GM12878 (cell line): ENCODE data around the gene HLA-DRB1. TPM values are rescaled to one million over a fixed set of nuclear protein-coding genes. Genes with fewer than 3 reads are reported as not detected.
A peak's percentile ranks its signal among the peaks of the same experiment; 100 is the strongest.
"Not testable (repeated sequence)": the region's sequence is repeated elsewhere in the genome, so short reads cannot be mapped to it uniquely, and the experiment has no call there.

Experiments used
- ATAC-seq: fragments of 200-7000 bp; cut with Tn5 transposase; 3 replicates; pipeline ENCODE4 v1.9.1; 2020; ENCODE audit warnings: mild to moderate bottlenecking, moderate library complexity
- BruUV-seq: library from RNA; stranded (reverse); fragments of 400-500 nt; replicated peaks from 2 replicates; lab custom pipeline; 2021; lab: Mats Ljungman, UMichigan
- CTCF ChIA-PET: fragments of 300-600 bp; sonication (Branson Sonifier 250); formaldehyde crosslinking; extraction: SDS; loops from one replicate; lab custom pipeline; 2021; ENCODE audit warnings: inconsistent platforms; lab: Yijun Ruan, JAX
- POLR2A ChIA-PET: fragments of 350-600 bp; formaldehyde crosslinking; extraction: SDS; loops from one replicate; lab custom pipeline; 2021; ENCODE audit warnings: inconsistent platforms; lab: Charles Lee
- RAD21 ChIA-PET: fragments of 300-600 bp; sonication (Branson Sonifier 250); formaldehyde crosslinking; loops from one replicate; lab custom pipeline; 2023; ENCODE audit warnings: antibody characterized with exemption; ENCODE audit not compliant: unreplicated experiment; lab: Charles Lee
- SMC1A ChIA-PET: fragments of 300-600 bp; sonication (Branson Sonifier 250); formaldehyde crosslinking; loops from one replicate; lab custom pipeline; 2023; ENCODE audit not compliant: unreplicated experiment, uncharacterized antibody; lab: Charles Lee
- DNase-seq: peaks from one replicate; pipeline ENCODE4 v3.0.0-alpha.2; 2011; ENCODE audit warnings: low read depth, low spot score
- FAIRE-seq: peaks from 3 replicates; lab custom pipeline; 2011; peaks lifted over from hg19 to GRCh38; lab: Jason Lieb, UNC
- H2AFZ ChIP-seq: 2 replicates; pipeline ENCODE4 v1.6.0; 2011; ENCODE audit warnings: low read depth, low read length, control low read depth; ENCODE audit not compliant: control insufficient read depth
- H3K27ac ChIP-seq: 2 replicates; pipeline ENCODE4 v1.5.1; 2011; ENCODE audit warnings: control low read depth; ENCODE audit not compliant: control insufficient read depth, insufficient read depth
- H3K27me3 ChIP-seq, 2 experiments: replicated peaks in 1 of 2; 2 replicates each; pipeline versions ENCODE4 v1.6.0 to v1.6.1; 2011; ENCODE audit warnings: low read length in 1 of 2; ENCODE audit not compliant: control insufficient read depth in 2 of 2, insufficient read depth in 2 of 2
- H3K36me3 ChIP-seq, 2 experiments: 2 replicates each; pipeline ENCODE4 v1.5.1; 2011; ENCODE audit warnings: low read length in 1 of 2; ENCODE audit not compliant: control insufficient read depth in 2 of 2, insufficient read depth in 2 of 2
- H3K4me1 ChIP-seq: 2 replicates; pipeline ENCODE4 v1.6.1; 2011; ENCODE audit warnings: mild to moderate bottlenecking, low read length, moderate library complexity, mixed read lengths; ENCODE audit not compliant: control insufficient read depth, insufficient read depth
- H3K4me2 ChIP-seq: 2 replicates; pipeline ENCODE4 v1.6.0; 2011; ENCODE audit warnings: control low read depth; ENCODE audit not compliant: control insufficient read depth, insufficient read depth
- H3K4me3 ChIP-seq: fragments of 200-600 bp; sonication (generic); 2 replicates; pipeline ENCODE4 v1.5.1; 2016
- H3K79me2 ChIP-seq: 2 replicates; pipeline ENCODE4 v1.6.0; 2011; ENCODE audit warnings: low read length; ENCODE audit not compliant: control insufficient read depth, insufficient read depth
- H3K9ac ChIP-seq: 2 replicates; pipeline ENCODE4 v1.8.0; 2011; ENCODE audit warnings: low read length, control low read depth, mixed read lengths; ENCODE audit not compliant: control insufficient read depth, insufficient read depth
- H3K9me3 ChIP-seq: replicated peaks from 3 replicates; pipeline ENCODE4 v1.5.1; 2011; ENCODE audit warnings: mild to moderate bottlenecking, low read length; ENCODE audit not compliant: control insufficient read depth, insufficient read depth
- H4K20me1 ChIP-seq: 2 replicates; pipeline ENCODE4 v1.6.0; 2011; ENCODE audit not compliant: control insufficient read depth, insufficient read depth
- CBFB ChIP-seq: IDR thresholded peaks from 2 replicates; pipeline ENCODE4 v1.6.1; 2016; ENCODE audit warnings: antibody characterized with exemption, low read depth
- CBX3 ChIP-seq: fragments of 200-600 bp; sonication (generic); IDR thresholded peaks from 2 replicates; pipeline ENCODE4 v1.6.1; 2016; ENCODE audit warnings: low read depth, borderline replicate concordance
- HSF1 ChIP-seq: fragments of 150-350 bp; IDR thresholded peaks from 2 replicates; pipeline ENCODE4 v1.6.1; 2014; ENCODE audit warnings: mild to moderate bottlenecking, low read depth, low read length
- IKZF2 ChIP-seq, 2 experiments: fragments of 450-650 bp; IDR thresholded peaks; 2 replicates each; pipeline ENCODE4 v1.6.1; 2017; ENCODE audit warnings: mild to moderate bottlenecking in 2 of 2, moderate library complexity in 2 of 2
- KDM1A ChIP-seq: fragments of 200-600 bp; sonication (generic); IDR thresholded peaks from 2 replicates; pipeline ENCODE4 v1.6.1; 2016; ENCODE audit warnings: borderline replicate concordance
- MLLT1 ChIP-seq: fragments of 450-650 bp; IDR thresholded peaks from 2 replicates; pipeline ENCODE4 v1.6.1; 2016; ENCODE audit warnings: mild to moderate bottlenecking
- RUNX3 ChIP-seq: IDR thresholded peaks from 2 replicates; pipeline ENCODE4 v1.6.1; 2012; ENCODE audit warnings: low read length, inconsistent platforms
- SUPT20H ChIP-seq: IDR thresholded peaks from 2 replicates; pipeline ENCODE4 v1.6.1; 2011; ENCODE audit warnings: low read depth, mild to moderate bottlenecking, low read length, moderate library complexity, borderline replicate concordance; ENCODE audit not compliant: control insufficient read depth
- whole genome bisulfite sequencing: methylation state at CpG from one replicate; pipeline ENCODE4 v1.1.6; 2016; ENCODE audit warnings: low lambda C conversion rate; ENCODE audit not compliant: insufficient replicate concordance, insufficient coverage; ENCODE audit errors: missing lambda C conversion rate; 5-methylcytosine and 5-hydroxymethylcytosine counted together
- in situ Hi-C: fragments of 300-500 bp; cut with MboI; formaldehyde crosslinking; loops from 9 replicates; pipeline ENCODE4 v1.14.3; 2018; ENCODE audit warnings: mixed read lengths
- intact Hi-C: fragments of 100-400 bp; cut with micrococcal nuclease; formaldehyde crosslinking; loops from one replicate; pipeline ENCODE4 v1.14.2; 2022; ENCODE audit not compliant: unreplicated experiment
- polyA plus RNA-seq, 11 experiments: library from polyadenylated mRNA; depleted of rRNA in 4 of 11; unstranded in 6 of 11; stranded (reverse) in 5 of 11; fragments of >200 nt; fragmentation: Nextera tagmentation in 4 of 11; fragmentation: Illumina TruSeq in 1 of 11; extraction: Ambion mirVana in 4 of 11; extraction: Trizol in 1 of 11; gene quantifications; 1 replicate in 1 of 11; 2 replicates in 10 of 11; pipeline versions ENCODE4 v1.2.1 to v1.2.3, GENCODE V29; 2011 to 2016; ENCODE audit warnings: inconsistent platforms in 2 of 11, missing spikeins in 2 of 11, low read depth in 1 of 11
- total RNA-seq, 4 experiments: library from RNA; depleted of rRNA in 3 of 4; stranded (reverse); fragments of >200 nt in 3 of 4; fragmentation: Illumina TruSeq in 1 of 4; extraction: Trizol in 1 of 4; gene quantifications; 2 replicates each; pipeline versions ENCODE4 v1.2.1 to v1.2.3, GENCODE V29; 2013 to 2021

Gene HLA-DRB1
- total and polyA plus RNA-seq, 10 of the 15 experiments (the other 5 are each of a cell fraction or from before 2014, with no cell fraction given), result 312 to 1,082 (median 604) TPM

GRCh38 chr6:32635526-32636123 is 46.0 kb upstream of the HLA-DRB1 start (continued):
- TF ChIP-seq HSF1, result no peak
- TF ChIP-seq MLLT1, result peak; percentile 17; the same call in 1 of the 2 replicates
- peak in 1 of 2 experiments; percentile 9; a peak in 1 of 4 replicates for TF ChIP-seq IKZF2 (IDR thresholded peaks at IDR 0.05)
- no peak for TF ChIP-seq CBFB
- TF ChIP-seq RUNX3, result peak; percentile 51
- TF ChIP-seq KDM1A, result no peak
- no peak for TF ChIP-seq CBX3
- TF ChIP-seq SUPT20H, result no peak

- H4K20me1 ChIP-seq, H3K4me3 ChIP-seq, H3K9me3 ChIP-seq, CTCF ChIA-PET, SMC1A ChIA-PET, H3K9ac ChIP-seq, POLR2A ChIA-PET, in situ Hi-C loops, H3K36me3 ChIP-seq, H3K27ac ChIP-seq, ATAC-seq, FAIRE-seq, H2AFZ ChIP-seq, DNase-seq, H3K4me2 ChIP-seq, H3K79me2 ChIP-seq, BruUV-seq, RAD21 ChIA-PET, intact Hi-C loops, H3K4me1 ChIP-seq, H3K27me3 ChIP-seq: not testable (repeated sequence)
- 96% methylated on average over 2 of the region's 13 CpGs for WGBS
These were observed 40.1 kb upstream of the HLA-DRB1 start for GRCh38 chr6:32629793-32630192.
